ENCODE measurements around the gene UNC5B. TPM values are rescaled to one million over a fixed set of nuclear protein-coding genes. Genes with fewer than 3 reads are reported as not detected.

Gene UNC5B
- total RNA-seq, 1 experiment from 2014 or later, result 22.0 TPM

- DNase-seq (ENCODE audit: low read depth, low spot score) (no peak), ATAC-seq (no peak)
- no peak overlapping the region for H2AFZ ChIP-seq (ENCODE audit: low read depth, low read length, poor library complexity, severe bottlenecking)
- H3K9ac ChIP-seq (ENCODE audit: low read length), result no peak overlapping the region
- no peak overlapping the region for H3K27ac ChIP-seq (ENCODE audit: low read depth, low read length)
- ChIA-PET RAD21 (ENCODE audit: low non-redundant PET in 1 of 2, low total read pairs in 2 of 2, uncharacterized antibody in 2 of 2, unreplicated experiment in 2 of 2) (no interaction called here), CTCF (interaction anchor here (1.0 to 5.6 kb wide), 2 partner anchors 384 to 396 kb away, joined by 3 to 35 read pairs; no protein-coding TSS in a partner anchor), POLR2A (no interaction called here)
- no peaks in the 10 kb centered on the region for H3K79me2 ChIP-seq (ENCODE audit: insufficient read depth, low read length)
- H3K4me2 ChIP-seq (ENCODE audit: low read length), result no peak overlapping the region
- intact Hi-C loops (cut with micrococcal nuclease), result loop anchor here (5.0 to 10.0 kb wide), 2 partner anchors 293 to 735 kb away; no protein-coding TSS in a partner anchor
- BruUV-seq (replicated peaks), result no TSS peak
- H3K4me3 ChIP-seq (replicated peaks in 1 of 2; ENCODE audit: low read depth in 1 of 2, low read length in 2 of 2), result no peak overlapping the region
- H3K9me2 ChIP-seq (ENCODE audit: insufficient read depth), result no peaks in the 10 kb centered on the region
- H4K20me1 ChIP-seq (ENCODE audit: insufficient read depth), result no peaks in the 10 kb centered on the region
- H3K4me1 ChIP-seq (ENCODE audit: control insufficient read depth in 1 of 2, insufficient read depth in 2 of 2, low read length in 2 of 2), result peaks cover 3 to 7% of the 10 kb centered on the region in 2 experiments; a peak in 2 of 4 replicates
- H3K9me3 ChIP-seq (ENCODE audit: control insufficient read depth in 1 of 2, insufficient read depth in 1 of 2, low read depth in 1 of 2, low read length in 2 of 2), result no peaks in the 10 kb centered on the region
- TF ChIP-seq ZNF274 (IDR thresholded peaks at IDR 0.05; ENCODE audit: low read depth, low read length), result no peak
- no peak for TF ChIP-seq SRF (IDR thresholded peaks at IDR 0.05; ENCODE audit: low read depth)
- TF ChIP-seq POLR2A (IDR thresholded peaks at IDR 0.05; ENCODE audit: borderline replicate concordance, extremely low read depth, insufficient read depth, insufficient read length), result no peak
- TF ChIP-seq JUND (IDR thresholded peaks at IDR 0.05), result no peak
- TF ChIP-seq ZFX (IDR thresholded peaks at IDR 0.05), result no peak
- no peak for TF ChIP-seq ATF3 (IDR thresholded peaks at IDR 0.05)
- TF ChIP-seq CBX3 (IDR thresholded peaks at IDR 0.05; ENCODE audit: low read depth), result no peak
- TF ChIP-seq MAX (IDR thresholded peaks at IDR 0.05), result no peak
- no peak for TF ChIP-seq EZH2 (IDR thresholded peaks at IDR 0.05)
- no peak for TF ChIP-seq TCF7L2 (IDR thresholded peaks at IDR 0.05; ENCODE audit: borderline replicate concordance, extremely low read depth, insufficient read depth, insufficient read length)
- no peak for TF ChIP-seq SP1 (IDR thresholded peaks at IDR 0.05; ENCODE audit: low read depth)
- no peak for TF ChIP-seq ZBTB33 (IDR thresholded peaks at IDR 0.05; ENCODE audit: extremely low read depth, insufficient replicate concordance, low read length)
- no peaks in the 10 kb centered on the region for H3K36me3 ChIP-seq (ENCODE audit: control insufficient read depth in 1 of 2, insufficient read depth in 2 of 2, low read length in 2 of 2)
- no peaks in the 10 kb centered on the region for H3K27me3 ChIP-seq (ENCODE audit: insufficient read depth, low read length)
These were observed 99.8 kb downstream of the UNC5B start for GRCh38 chr10:71312220-71312619.

All from HCT116 (cell line).